DND-41 (cell line): ENCODE data around the gene GNB1L.

Experiments used
- CTCF ChIP-seq: IDR thresholded peaks from 2 replicates; pipeline ENCODE4 v1.5.1; 2012; ENCODE audit warnings: borderline replicate concordance, low read length, moderate library complexity, mild to moderate bottlenecking; ENCODE audit not compliant: poor library complexity, severe bottlenecking; ENCODE audit errors: extremely low read depth
- EZH2 ChIP-seq: IDR thresholded peaks from 3 replicates; pipeline ENCODE4 v1.6.1; 2012; ENCODE audit warnings: borderline replicate concordance, low read depth, mild to moderate bottlenecking, moderate library complexity, low read length, inconsistent platforms; ENCODE audit not compliant: severe bottlenecking

GRCh38 chr22:19822301-19823117, 32.2 kb downstream of the GNB1L start:
- TF ChIP-seq EZH2: no peak
- no peak for TF ChIP-seq CTCF
